ENCODE results near the gene ASTN1. TPM values are rescaled to one million over a fixed set of nuclear protein-coding genes. Genes with fewer than 3 reads are reported as not detected.

The ASTN1 gene
- polyA plus RNA-seq, 1 of the 3 experiments (the other 2 are of a cell fraction) = 0.13 TPM

DNA sequence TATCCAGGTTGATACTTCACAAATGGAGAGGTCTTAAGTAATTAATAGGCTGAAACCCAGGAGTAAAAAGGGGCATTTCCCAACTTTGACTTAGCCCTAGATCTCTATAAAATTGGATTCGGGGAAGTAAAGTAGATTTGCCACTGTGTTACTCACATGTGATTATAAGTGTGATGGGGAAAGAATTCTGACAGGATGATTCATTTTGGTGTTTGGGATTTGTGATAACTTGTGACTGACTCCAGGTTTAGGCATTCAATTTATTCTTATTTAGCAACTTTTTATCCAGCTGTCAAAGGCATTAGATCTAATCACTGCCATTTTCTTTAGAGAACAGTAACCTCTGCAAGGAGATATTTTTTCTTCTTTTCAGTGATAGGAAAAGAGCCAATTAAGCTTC is 175.5 kb downstream of the ASTN1 start:
- no peaks in the 10 kb centered on the region for H3K79me2 ChIP-seq (ENCODE audit: insufficient read depth)
- H3K4me3 ChIP-seq (ENCODE audit: low read depth in 2 of 2, low read length in 1 of 2) = no peak overlapping the region
- no peak overlapping the region for H3K9ac ChIP-seq
- DNase-seq = no peak
- no peaks in the 10 kb centered on the region for H3K36me3 ChIP-seq (replicated peaks in 1 of 2; ENCODE audit: control insufficient read depth in 1 of 2, insufficient read depth in 2 of 2, low read length in 1 of 2)
- POLR2A ChIA-PET = no interaction called here
- no peaks in the 10 kb centered on the region for H3K27me3 ChIP-seq (ENCODE audit: insufficient read depth)
- CTCF ChIA-PET = interaction anchor here (0.8 to 0.9 kb wide), 2 partner anchors 8 to 80 kb away, joined by 3 read pairs; no protein-coding TSS in a partner anchor
- WGBS (ENCODE audit: low lambda C conversion rate) = 11% methylated on average over 1 of the region's 1 CpG
- H3K4me2 ChIP-seq = no peak overlapping the region
- H3K4me1 ChIP-seq (ENCODE audit: control insufficient read depth in 1 of 2, insufficient read depth in 2 of 2, low read depth in 1 of 2, low read length in 1 of 2) = peaks cover 0 to 3% of the 10 kb centered on the region in 2 experiments; a peak in 2 of 4 replicates
- no peaks in the 10 kb centered on the region for H3K9me3 ChIP-seq
- no peak overlapping the region for H3K27ac ChIP-seq (ENCODE audit: low read depth in 2 of 2, low read length in 1 of 2)
- TF ChIP-seq, protein P1, sequence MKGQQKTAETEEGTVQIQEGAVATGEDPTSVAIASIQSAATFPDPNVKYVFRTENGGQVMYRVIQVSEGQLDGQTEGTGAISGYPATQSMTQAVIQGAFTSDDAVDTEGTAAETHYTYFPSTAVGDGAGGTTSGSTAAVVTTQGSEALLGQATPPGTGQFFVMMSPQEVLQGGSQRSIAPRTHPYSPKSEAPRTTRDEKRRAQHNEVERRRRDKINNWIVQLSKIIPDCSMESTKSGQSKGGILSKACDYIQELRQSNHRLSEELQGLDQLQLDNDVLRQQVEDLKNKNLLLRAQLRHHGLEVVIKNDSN (IDR thresholded peaks at IDR 0.05; ENCODE audit: borderline replicate concordance, low read depth) = no peak
- TF ChIP-seq ELF1 (IDR thresholded peaks at IDR 0.05) (no peak), SIN3A (IDR thresholded peaks at IDR 0.05; ENCODE audit: borderline replicate concordance, low read depth, low read length) (no peak), EZH2phosphoT487 (IDR thresholded peaks at IDR 0.05; ENCODE audit: borderline replicate concordance, low read depth) (no peak), TAF1 (IDR thresholded peaks at IDR 0.05; ENCODE audit: borderline replicate concordance, low read depth, low read length) (no peak), GATA2 (CRISPR knock-in tag; IDR thresholded peaks at IDR 0.05) (no peak), USF2 (IDR thresholded peaks at IDR 0.05; ENCODE audit: borderline replicate concordance, low read depth, low read length) (no peak), RFX5 (IDR thresholded peaks at IDR 0.05; ENCODE audit: low read length) (no peak), FOXJ3 (CRISPR knock-in tag; IDR thresholded peaks at IDR 0.05) (no peak), TCF12 (IDR thresholded peaks at IDR 0.05) (no peak), FOXM1 (IDR thresholded peaks at IDR 0.05; ENCODE audit: low read depth) (no peak), MEF2A (IDR thresholded peaks at IDR 0.05; ENCODE audit: borderline replicate concordance, low read depth) (no peak), TEAD4 (IDR thresholded peaks at IDR 0.05; ENCODE audit: borderline replicate concordance, insufficient read depth) (no peak)
- TF ChIP-seq, protein P2, sequence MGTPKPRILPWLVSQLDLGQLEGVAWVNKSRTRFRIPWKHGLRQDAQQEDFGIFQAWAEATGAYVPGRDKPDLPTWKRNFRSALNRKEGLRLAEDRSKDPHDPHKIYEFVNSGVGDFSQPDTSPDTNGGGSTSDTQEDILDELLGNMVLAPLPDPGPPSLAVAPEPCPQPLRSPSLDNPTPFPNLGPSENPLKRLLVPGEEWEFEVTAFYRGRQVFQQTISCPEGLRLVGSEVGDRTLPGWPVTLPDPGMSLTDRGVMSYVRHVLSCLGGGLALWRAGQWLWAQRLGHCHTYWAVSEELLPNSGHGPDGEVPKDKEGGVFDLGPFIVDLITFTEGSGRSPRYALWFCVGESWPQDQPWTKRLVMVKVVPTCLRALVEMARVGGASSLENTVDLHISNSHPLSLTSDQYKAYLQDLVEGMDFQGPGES (IDR thresholded peaks at IDR 0.05; ENCODE audit: low read depth, low read length) = no peak
- H2AFZ ChIP-seq (ENCODE audit: low read depth) = no peak overlapping the region
- H3K9me2 ChIP-seq = no peaks in the 10 kb centered on the region
- no peaks in the 10 kb centered on the region for H4K20me1 ChIP-seq (ENCODE audit: insufficient read depth)
- H3F3A ChIP-seq (replicated peaks; ENCODE audit: insufficient read depth) = no peaks in the 10 kb centered on the region

- CTCF ChIA-PET = no interaction called here
- TF ChIP-seq MEF2A (IDR thresholded peaks at IDR 0.05; ENCODE audit: borderline replicate concordance, low read depth) (no peak), REST (IDR thresholded peaks at IDR 0.05; ENCODE audit: low read depth, low read length) (no peak), FOSL2 (IDR thresholded peaks at IDR 0.05; ENCODE audit: borderline replicate concordance, low read depth) (no peak), POLR2AphosphoS5 (IDR thresholded peaks at IDR 0.05; ENCODE audit: low read depth, low read length) (no peak), RXRA (IDR thresholded peaks at IDR 0.05; ENCODE audit: borderline replicate concordance, low read depth) (no peak), RFX5 (IDR thresholded peaks at IDR 0.05; ENCODE audit: low read length) (no peak), TEAD4 (IDR thresholded peaks at IDR 0.05; ENCODE audit: borderline replicate concordance, insufficient read depth) (no peak), MAX (IDR thresholded peaks at IDR 0.05; ENCODE audit: low read depth) (no peak), USF2 (IDR thresholded peaks at IDR 0.05; ENCODE audit: borderline replicate concordance, low read depth, low read length) (no peak)
Observed at GRCh38 chr1:176987016-176987415, 177.5 kb downstream of the ASTN1 start.

More at GRCh38 chr1:176987016-176987415, 177.5 kb downstream of the ASTN1 start:
- Histone ChIP-seq H3K9me3 (no peaks in the 10 kb centered on the region), H3K4me2 (no peak overlapping the region), H3F3A (replicated peaks; ENCODE audit: insufficient read depth) (no peaks in the 10 kb centered on the region), H3K27me3 (ENCODE audit: insufficient read depth) (no peaks in the 10 kb centered on the region), H2AFZ (ENCODE audit: low read depth) (no peak overlapping the region), H4K20me1 (ENCODE audit: insufficient read depth) (no peaks in the 10 kb centered on the region), H3K79me2 (ENCODE audit: insufficient read depth) (no peaks in the 10 kb centered on the region), H3K9me2 (no peaks in the 10 kb centered on the region), H3K27ac (ENCODE audit: low read depth in 2 of 2, low read length in 1 of 2) (no peak overlapping the region), H3K9ac (no peak overlapping the region), H3K4me1 (ENCODE audit: control insufficient read depth in 1 of 2, insufficient read depth in 2 of 2, low read depth in 1 of 2, low read length in 1 of 2) (peaks cover 0 to 3% of the 10 kb centered on the region in 2 experiments; a peak in 2 of 4 replicates), H3K36me3 (replicated peaks in 1 of 2; ENCODE audit: control insufficient read depth in 1 of 2, insufficient read depth in 2 of 2, low read length in 1 of 2) (no peaks in the 10 kb centered on the region), H3K4me3 (ENCODE audit: low read depth in 2 of 2, low read length in 1 of 2) (no peak overlapping the region)
- no peak for DNase-seq
- POLR2A ChIA-PET = interaction anchor here (0.9 kb wide), 1 partner anchor 9 kb away, joined by 3 read pairs; no protein-coding TSS in a partner anchor
